Stimulated activated naive CD8-positive, alpha-beta T cell treated with anti-CD3 and anti-CD28 coated beads, Interleukin-15, Interleukin-2, amounts not matched to agents 100 U/mL and 50 U/mL, for 24 hours (primary cell): Measurements from ENCODE around the gene LPIN1.
"Not testable (repeated sequence)": the region's sequence is repeated elsewhere in the genome, so short reads cannot be mapped to it uniquely, and the experiment has no call there.

ENCODE experiments used
- ATAC-seq: fragments of 150-1000 bp; cut with Tn5 transposase; one replicate; pipeline ENCODE4 v1.10.0; 2021
- DNase-seq: peaks from one replicate; pipeline ENCODE4 v3.0.0; 2021

Gene LPIN1

DNA sequence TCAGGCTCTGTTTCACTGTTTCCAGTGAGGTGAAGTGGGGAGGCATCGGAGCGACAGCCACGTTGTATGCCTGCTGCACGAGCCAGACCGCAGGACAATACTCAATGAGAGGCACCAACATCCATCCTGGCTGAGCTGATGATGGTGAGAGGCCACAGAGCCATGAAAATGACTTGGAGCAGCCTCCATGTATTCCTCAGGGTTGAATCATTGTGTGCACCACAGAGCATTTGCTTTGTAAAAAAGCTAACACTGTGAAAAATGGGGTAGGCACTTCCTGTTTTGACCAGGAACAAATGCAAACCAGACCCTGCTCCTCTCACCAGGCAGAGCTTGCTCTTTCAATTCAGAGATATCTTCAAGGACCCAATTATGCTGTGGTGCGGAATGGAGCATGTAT lies 87.2 kb downstream of the LPIN1 start:
- no peak for DNase-seq
- no peak for ATAC-seq

DNA sequence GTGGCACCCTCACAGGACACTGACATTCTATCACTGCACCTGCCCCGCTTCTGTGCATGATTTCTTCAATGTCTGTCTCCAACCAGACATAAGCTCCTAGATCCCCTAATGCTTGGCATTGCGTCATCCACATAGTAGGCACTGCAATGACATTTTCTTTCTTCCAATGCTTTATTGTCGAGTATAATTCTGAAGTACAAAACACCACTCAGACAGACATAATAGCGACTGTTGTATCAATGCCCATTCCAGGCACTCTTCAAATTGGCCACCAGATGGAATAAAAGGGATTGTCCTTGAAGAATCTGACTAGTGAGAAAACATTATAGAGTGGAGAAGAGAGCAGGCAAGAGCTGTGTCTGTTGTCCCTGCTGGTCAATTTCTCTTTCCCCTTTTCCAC lies 89.0 kb downstream of the LPIN1 start:
- no peak for ATAC-seq
- no peak for DNase-seq

- ATAC-seq (no peak), DNase-seq (no peak)
These were observed 90.3 kb downstream of the LPIN1 start for GRCh38 chr2:11836647-11837219.

GRCh38 chr2:11837875-11838734 lies 91.7 kb downstream of the LPIN1 start:
- peak; percentile 22 for ATAC-seq

DNA sequence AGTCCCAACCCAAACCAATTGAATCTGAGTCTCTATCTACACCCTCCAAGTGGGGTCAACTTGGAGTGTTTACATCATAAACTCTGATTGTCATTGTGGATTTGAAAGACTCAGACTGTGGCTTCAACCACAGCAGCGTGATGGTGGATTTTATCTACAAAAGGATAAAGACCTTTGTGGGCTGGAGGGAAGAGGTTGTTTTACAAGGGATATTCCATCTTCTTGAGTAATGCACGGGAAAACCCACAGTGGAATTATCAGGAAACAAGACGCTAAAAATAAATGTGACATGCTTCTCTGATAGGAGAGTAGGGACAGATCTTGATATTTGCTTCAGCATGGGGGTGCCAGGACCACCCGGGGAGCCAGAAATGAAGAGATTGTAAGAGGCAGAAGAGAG lies 93.5 kb downstream of the LPIN1 start:
- no peak for DNase-seq

More at GRCh38 chr2:11837875-11838734, 91.7 kb downstream of the LPIN1 start:
- DNase-seq: no peak

DNA sequence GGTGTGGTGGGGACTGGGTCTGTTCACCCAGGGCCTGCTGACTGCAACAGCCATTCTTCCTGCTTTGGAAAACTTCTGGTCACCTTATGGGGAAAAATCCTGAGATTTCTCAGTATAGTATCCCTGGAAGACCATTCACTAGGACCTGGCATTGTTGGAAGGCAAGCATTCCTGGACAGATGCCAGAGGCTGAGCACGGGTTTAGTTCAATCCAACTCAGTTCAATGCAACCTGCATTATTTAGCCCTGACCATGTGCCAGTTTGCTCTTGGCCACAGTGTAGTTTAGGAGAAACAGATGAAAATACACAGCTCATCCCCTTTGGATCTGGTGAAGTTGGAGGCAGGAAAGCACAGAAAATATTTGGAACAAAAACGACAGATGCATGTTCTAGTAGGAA lies 95.9 kb downstream of the LPIN1 start:
- ATAC-seq (no peak), DNase-seq (no peak)

More for the DNA sequence above, 93.5 kb downstream of the LPIN1 start:
- no peak for ATAC-seq

- not testable (repeated sequence) for ATAC-seq
These were observed 98.4 kb downstream of the LPIN1 start for GRCh38 chr2:11844798-11845197.

GRCh38 chr2:11847935-11848334 lies 101.5 kb downstream of the LPIN1 start:
- DNase-seq: not testable (repeated sequence)

More at GRCh38 chr2:11844798-11845197, 98.4 kb downstream of the LPIN1 start:
- DNase-seq: not testable (repeated sequence)

DNA sequence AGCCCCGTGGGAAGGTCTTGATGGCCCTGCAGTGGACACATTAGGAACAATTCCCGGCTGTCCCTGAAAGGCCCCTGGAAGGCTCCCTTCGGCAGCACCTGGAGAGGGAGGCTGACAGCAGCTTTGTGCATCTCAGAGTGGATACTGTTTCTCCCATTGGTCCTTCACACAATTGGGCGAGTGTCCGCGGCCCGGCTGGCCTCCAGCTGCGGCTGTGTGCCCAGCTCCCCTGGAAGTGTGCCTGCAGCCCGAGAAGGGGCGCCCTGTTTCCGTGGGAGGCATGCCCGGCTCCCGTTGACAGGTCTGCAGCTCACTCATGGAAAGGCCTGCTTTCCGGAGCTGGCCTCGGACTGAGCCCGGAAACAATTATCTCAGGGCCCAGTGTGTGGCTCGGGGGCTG lies 103.7 kb downstream of the LPIN1 start:
- DNase-seq (no peak), ATAC-seq (no peak)

More at GRCh38 chr2:11847935-11848334, 101.5 kb downstream of the LPIN1 start:
- not testable (repeated sequence) for ATAC-seq

GRCh38 chr2:11852526-11853196 lies 106.2 kb downstream of the LPIN1 start:
- ATAC-seq (no peak), DNase-seq (no peak)

GRCh38 chr2:11853197-11853588 lies 106.8 kb downstream of the LPIN1 start:
- DNase-seq: no peak
- no peak for ATAC-seq

- DNase-seq (no peak), ATAC-seq (no peak)
These were observed 108.8 kb downstream of the LPIN1 start for GRCh38 chr2:11855064-11855760.

- no peak for DNase-seq
- no peak for ATAC-seq
These were observed 109.7 kb downstream of the LPIN1 start for GRCh38 chr2:11856095-11856494.

GRCh38 chr2:11858883-11859282 lies 112.5 kb downstream of the LPIN1 start:
- no peak for ATAC-seq
- no peak for DNase-seq

GRCh38 chr2:11859975-11860374 lies 113.5 kb downstream of the LPIN1 start:
- DNase-seq, ATAC-seq: not testable (repeated sequence)

- no peak for DNase-seq
- ATAC-seq: no peak
These were observed 114.6 kb downstream of the LPIN1 start for GRCh38 chr2:11861044-11861443.

DNA sequence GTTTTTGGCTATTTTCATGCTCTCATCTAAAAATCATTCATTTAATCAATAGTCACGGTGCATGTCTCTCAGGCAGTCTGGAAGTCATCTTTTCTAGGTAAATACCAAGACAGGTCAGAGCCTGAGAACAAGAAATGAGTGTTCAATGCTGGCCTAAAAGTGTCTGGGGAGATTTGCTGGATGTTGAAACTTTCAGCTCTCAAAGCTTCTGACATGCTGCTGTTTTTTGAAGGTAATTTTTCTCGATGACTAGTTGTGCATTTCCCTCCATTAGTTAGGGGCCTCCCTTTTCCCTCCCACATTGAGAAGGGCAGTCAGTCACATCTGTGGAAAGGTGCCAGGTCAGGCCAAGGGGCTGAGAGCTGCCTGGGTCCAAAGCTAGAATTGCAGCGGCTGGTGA lies 115.6 kb downstream of the LPIN1 start:
- DNase-seq: no peak

GRCh38 chr2:11863103-11863502 lies 116.7 kb downstream of the LPIN1 start:
- ATAC-seq: no peak
- no peak for DNase-seq

More for the DNA sequence above, 115.6 kb downstream of the LPIN1 start:
- ATAC-seq: no peak

DNA sequence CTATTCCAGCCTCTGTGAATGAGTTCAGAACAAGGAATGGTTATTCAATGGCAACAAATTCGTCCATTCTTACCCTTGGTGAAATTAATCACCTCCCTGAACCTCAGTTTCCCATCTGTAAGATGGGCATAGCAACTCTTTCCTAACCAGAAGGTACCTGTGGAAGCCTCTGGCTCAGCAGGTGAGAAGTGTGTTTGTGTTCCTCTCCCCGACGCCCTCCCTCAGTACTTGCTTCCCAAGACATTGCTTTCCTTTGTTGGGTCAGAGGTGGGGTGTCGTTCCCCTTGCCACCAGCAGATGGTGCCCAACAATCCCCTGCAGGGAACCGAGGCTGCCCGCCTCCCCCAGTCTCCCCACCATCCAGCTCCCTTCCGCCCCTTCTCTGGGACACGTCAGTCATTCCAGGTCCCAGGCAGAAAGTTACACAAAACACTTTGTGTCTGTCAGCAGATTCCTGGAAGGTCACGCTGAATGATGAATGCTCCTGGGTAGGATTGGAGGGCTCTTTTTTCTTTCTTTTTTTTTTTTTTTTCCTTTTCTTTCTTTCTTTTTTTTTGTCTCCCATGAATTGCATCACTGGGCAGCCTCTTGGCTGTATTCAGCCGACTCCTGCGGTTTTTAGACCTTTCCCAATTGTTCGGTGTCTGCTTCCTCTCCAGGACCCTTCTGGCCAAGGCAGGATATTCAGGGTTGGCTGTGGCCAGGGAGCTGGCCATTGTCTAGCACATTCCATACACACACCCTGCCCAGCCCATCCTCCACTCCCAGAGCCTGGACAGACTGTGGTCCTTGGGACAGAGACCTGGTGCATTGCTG lies 117.3 kb downstream of the LPIN1 start:
- ATAC-seq (peak; percentile 81), DNase-seq (peak; percentile 78)

DNA sequence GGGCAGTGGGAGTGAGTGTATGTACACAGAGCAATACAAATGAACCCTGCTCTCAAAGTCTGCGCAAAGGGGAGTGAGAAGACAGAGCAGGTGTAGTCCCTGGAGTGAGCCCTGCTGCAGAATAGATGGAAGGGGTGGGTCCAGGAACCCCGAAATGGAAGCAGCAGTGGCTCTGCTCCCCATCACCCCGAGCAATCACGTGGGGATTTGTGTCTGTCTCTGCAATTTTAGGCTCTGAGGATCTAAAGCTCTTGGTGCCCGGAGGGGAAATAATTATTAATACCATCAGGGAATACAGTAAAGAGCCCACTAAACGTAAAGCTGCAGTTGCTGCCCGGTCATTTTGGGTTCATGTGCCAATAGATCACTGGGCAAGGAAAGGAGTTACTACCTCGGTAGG lies 118.3 kb downstream of the LPIN1 start:
- ATAC-seq: no peak
- no peak for DNase-seq

GRCh38 chr2:11865378-11865777 lies 118.9 kb downstream of the LPIN1 start:
- DNase-seq (no peak), ATAC-seq (no peak)
